Measurements from ENCODE around the gene DPEP2NB.

The DPEP2NB gene

DNA sequence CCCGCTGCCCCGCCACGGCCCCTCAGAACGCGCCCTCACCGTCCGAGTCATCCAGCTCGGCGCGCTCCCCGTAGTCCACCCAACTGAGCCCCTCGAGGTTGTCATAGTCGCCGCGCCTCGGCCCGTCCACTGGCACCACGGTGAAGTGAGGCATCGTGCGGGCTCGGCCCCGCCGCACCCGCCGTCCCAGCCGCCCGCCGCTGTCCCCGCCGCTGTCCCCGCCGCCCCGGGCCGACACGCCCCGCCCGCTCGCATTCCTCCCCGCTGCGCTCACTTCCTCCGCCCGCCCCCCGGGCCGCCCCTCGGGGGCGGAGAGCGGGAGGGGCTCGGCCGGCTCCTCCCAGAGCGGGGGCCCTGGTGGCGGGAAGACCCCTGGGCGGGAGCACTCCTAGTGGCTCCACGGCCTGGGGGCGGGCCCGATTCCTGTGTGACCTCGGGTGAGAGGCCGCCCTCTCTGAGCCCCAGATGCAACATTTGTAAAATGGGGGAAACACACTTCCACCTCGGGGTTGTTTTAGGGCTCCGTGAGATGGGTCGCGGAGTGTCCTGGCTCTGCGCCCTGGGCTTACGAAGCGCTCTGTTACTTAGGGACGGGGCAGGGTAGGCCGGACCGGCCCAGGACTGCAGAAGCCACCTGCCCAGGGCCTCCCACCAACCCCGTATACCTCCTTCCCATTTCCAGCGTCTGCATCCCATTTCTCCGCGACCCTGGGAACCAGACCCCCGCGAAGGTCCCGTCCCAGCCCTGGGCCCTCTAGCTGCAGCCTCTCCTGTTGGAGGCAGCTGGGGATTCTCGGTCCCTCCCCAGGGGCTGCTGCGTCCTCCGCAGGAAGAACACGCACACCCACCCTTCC, 47.1 kb downstream of the DPEP2NB start, which contains the start of gene SLC12A4:
SLC12A4 (minus strand) TSS at position 238 of the 854 bp plus-strand sequence; CDS start at position 154, 84 bp downstream.
- Histone ChIP-seq H3K9me3 (ENCODE audit: control insufficient read depth, insufficient read depth, low read depth, low read length) (no peaks in the 10 kb centered on the region), H3K4me1 (ENCODE audit: control insufficient read depth, insufficient read depth, low read length) (no peaks in the 10 kb centered on the region; the same call in none of the 2 replicates), H3K4me3 (ENCODE audit: low read depth, low read length) (peak within 1 kb of the TSS; percentile 68), H3K36me3 (ENCODE audit: control insufficient read depth in 2 of 2, insufficient read depth in 1 of 2, low read length in 2 of 2) (peaks cover 0 to 25% of the 10 kb centered on the region in 2 experiments; a peak in 1 of 3 replicates), H3K27ac (ENCODE audit: extremely low read depth, low read depth, low read length) (peak within 1 kb of the TSS; percentile 80; the same call in 1 of the 2 replicates)
- ChIA-PET CTCF (no interaction called here), POLR2A (interaction anchor here (0.9 kb wide), 1 partner anchor 32 kb away, joined by 3 read pairs; the partner anchor contains the start of gene PSMB10)
- TF ChIP-seq GLIS2 (tag by site-specific recombination; IDR thresholded peaks at IDR 0.05) (peak; percentile 41; the same call in 1 of the 2 replicates), ZNF398 (tag by site-specific recombination; IDR thresholded peaks at IDR 0.05) (no peak; the same call in 1 of the 2 replicates), ZNF18 (tag by site-specific recombination; IDR thresholded peaks at IDR 0.05) (no peak), ZNF121 (tag by site-specific recombination; IDR thresholded peaks at IDR 0.05) (peak; percentile 92), ZFHX2 (tag by site-specific recombination; conservative IDR thresholded peaks at IDR 0.05) (peak; percentile 71), SP7 (tag by site-specific recombination; IDR thresholded peaks at IDR 0.05) (peak; percentile 68), ZNF623 (tag by site-specific recombination; IDR thresholded peaks at IDR 0.05) (no peak), SCRT2 (tag by site-specific recombination; IDR thresholded peaks at IDR 0.05) (no peak), ZSCAN30 (tag by site-specific recombination; IDR thresholded peaks at IDR 0.05) (peak; percentile 32), ZBTB44 (tag by site-specific recombination; IDR thresholded peaks at IDR 0.05) (0 out of 2 replicates have a peak, but pooled peaks have one; percentile 5), KLF1 (tag by site-specific recombination; IDR thresholded peaks at IDR 0.05) (peak; percentile 73), ZNF362 (tag by site-specific recombination; IDR thresholded peaks at IDR 0.05) (no peak), YY2 (tag by site-specific recombination; IDR thresholded peaks at IDR 0.05) (no peak), ZBTB48 (tag by site-specific recombination; IDR thresholded peaks at IDR 0.05) (0 out of 2 replicates have a peak, but pooled peaks have one; percentile 17), EGR2 (tag by site-specific recombination; IDR thresholded peaks at IDR 0.05; ENCODE audit: low read depth) (peak; percentile 35; the same call in 1 of the 2 replicates), ZFP69B (tag by site-specific recombination; IDR thresholded peaks at IDR 0.05) (0 out of 2 replicates have a peak, but pooled peaks have one; percentile 17), ZIC2 (tag by site-specific recombination; IDR thresholded peaks at IDR 0.05) (peak; percentile 51; the same call in 1 of the 2 replicates)
- TF ChIP-seq, protein P1, sequence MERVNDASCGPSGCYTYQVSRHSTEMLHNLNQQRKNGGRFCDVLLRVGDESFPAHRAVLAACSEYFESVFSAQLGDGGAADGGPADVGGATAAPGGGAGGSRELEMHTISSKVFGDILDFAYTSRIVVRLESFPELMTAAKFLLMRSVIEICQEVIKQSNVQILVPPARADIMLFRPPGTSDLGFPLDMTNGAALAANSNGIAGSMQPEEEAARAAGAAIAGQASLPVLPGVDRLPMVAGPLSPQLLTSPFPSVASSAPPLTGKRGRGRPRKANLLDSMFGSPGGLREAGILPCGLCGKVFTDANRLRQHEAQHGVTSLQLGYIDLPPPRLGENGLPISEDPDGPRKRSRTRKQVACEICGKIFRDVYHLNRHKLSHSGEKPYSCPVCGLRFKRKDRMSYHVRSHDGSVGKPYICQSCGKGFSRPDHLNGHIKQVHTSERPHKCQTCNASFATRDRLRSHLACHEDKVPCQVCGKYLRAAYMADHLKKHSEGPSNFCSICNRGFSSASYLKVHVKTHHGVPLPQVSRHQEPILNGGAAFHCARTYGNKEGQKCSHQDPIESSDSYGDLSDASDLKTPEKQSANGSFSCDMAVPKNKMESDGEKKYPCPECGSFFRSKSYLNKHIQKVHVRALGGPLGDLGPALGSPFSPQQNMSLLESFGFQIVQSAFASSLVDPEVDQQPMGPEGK (tag by site-specific recombination; IDR thresholded peaks at IDR 0.05): peak; percentile 67
- TF ChIP-seq, protein P2, sequence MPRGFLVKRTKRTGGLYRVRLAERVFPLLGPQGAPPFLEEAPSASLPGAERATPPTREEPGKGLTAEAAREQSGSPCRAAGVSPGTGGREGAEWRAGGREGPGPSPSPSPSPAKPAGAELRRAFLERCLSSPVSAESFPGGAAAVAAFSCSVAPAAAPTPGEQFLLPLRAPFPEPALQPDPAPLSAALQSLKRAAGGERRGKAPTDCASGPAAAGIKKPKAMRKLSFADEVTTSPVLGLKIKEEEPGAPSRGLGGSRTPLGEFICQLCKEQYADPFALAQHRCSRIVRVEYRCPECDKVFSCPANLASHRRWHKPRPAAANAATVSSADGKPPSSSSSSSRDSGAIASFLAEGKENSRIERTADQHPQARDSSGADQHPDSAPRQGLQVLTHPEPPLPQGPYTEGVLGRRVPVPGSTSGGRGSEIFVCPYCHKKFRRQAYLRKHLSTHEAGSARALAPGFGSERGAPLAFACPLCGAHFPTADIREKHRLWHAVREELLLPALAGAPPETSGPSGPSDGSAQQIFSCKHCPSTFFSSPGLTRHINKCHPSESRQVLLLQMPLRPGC (tag by site-specific recombination; IDR thresholded peaks at IDR 0.05): peak; percentile 25; the same call in 1 of the 2 replicates
- TF ChIP-seq, protein P3, sequence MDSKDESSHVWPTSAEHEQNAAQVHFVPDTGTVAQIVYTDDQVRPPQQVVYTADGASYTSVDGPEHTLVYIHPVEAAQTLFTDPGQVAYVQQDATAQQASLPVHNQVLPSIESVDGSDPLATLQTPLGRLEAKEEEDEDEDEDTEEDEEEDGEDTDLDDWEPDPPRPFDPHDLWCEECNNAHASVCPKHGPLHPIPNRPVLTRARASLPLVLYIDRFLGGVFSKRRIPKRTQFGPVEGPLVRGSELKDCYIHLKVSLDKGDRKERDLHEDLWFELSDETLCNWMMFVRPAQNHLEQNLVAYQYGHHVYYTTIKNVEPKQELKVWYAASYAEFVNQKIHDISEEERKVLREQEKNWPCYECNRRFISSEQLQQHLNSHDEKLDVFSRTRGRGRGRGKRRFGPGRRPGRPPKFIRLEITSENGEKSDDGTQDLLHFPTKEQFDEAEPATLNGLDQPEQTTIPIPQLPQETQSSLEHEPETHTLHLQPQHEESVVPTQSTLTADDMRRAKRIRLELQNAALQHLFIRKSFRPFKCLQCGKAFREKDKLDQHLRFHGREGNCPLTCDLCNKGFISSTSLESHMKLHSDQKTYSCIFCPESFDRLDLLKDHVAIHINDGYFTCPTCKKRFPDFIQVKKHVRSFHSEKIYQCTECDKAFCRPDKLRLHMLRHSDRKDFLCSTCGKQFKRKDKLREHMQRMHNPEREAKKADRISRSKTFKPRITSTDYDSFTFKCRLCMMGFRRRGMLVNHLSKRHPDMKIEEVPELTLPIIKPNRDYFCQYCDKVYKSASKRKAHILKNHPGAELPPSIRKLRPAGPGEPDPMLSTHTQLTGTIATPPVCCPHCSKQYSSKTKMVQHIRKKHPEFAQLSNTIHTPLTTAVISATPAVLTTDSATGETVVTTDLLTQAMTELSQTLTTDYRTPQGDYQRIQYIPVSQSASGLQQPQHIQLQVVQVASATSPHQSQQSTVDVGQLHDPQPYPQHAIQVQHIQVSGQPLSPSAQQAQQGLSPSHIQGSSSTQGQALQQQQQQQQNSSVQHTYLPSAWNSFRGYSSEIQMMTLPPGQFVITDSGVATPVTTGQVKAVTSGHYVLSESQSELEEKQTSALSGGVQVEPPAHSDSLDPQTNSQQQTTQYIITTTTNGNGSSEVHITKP (tag by site-specific recombination; IDR thresholded peaks at IDR 0.05): 0 out of 2 replicates have a peak, but pooled peaks have one; percentile 6

Data from HEK293 (cell line).